Lung (tissue), 12 donors: ENCODE measurements around the gene ACAA1. TPM values are rescaled to one million over a fixed set of nuclear protein-coding genes. Genes with fewer than 3 reads are reported as not detected.
"Not testable (repeated sequence)": the region's sequence is repeated elsewhere in the genome, so short reads cannot be mapped to it uniquely, and the experiment has no call there.

Source experiments
- ATAC-seq: fragments of 200-7000 bp; cut with Tn5 transposase; one replicate; pipeline ENCODE4 v1.9.1; 2020; ENCODE audit warnings: moderate number of reproducible peaks; ENCODE audit not compliant: insufficient read depth, low FRiP score
- DNase-seq, 3 donors: peaks; one replicate each; pipeline ENCODE4 v3.0.0-alpha.2; 2013 to 2017
- H3K27ac ChIP-seq, 2 donors: one replicate each; pipeline ENCODE4 v1.5.1; 2013; ENCODE audit warnings: mild to moderate bottlenecking in 2 of 2, moderate library complexity in 2 of 2, control low read depth in 1 of 2, inconsistent platforms in 1 of 2, low read depth in 1 of 2, low read length in 1 of 2
- H3K27me3 ChIP-seq, 3 donors: one replicate each; pipeline ENCODE4 v1.5.1; 2013; ENCODE audit warnings: low read length in 2 of 3; ENCODE audit not compliant: control insufficient read depth in 3 of 3, insufficient read depth in 3 of 3
- H3K36me3 ChIP-seq, 4 donors: one replicate each; pipeline ENCODE4 v1.5.1; 2013; ENCODE audit warnings: low read length in 4 of 4, mild to moderate bottlenecking in 1 of 4, moderate library complexity in 1 of 4; ENCODE audit not compliant: control insufficient read depth in 4 of 4, insufficient read depth in 4 of 4
- H3K4me1 ChIP-seq, 5 donors: one replicate each; pipeline ENCODE4 v1.5.1; 2013; ENCODE audit warnings: low read length in 5 of 5, mild to moderate bottlenecking in 2 of 5, moderate library complexity in 1 of 5; ENCODE audit not compliant: control insufficient read depth in 5 of 5, insufficient read depth in 5 of 5
- H3K4me3 ChIP-seq: one replicate; pipeline ENCODE4 v1.5.1; 2013; ENCODE audit warnings: mild to moderate bottlenecking, control low read depth, moderate library complexity
- H3K9ac ChIP-seq, 2 donors: one replicate each; pipeline ENCODE4 v1.5.1; 2013; ENCODE audit warnings: low read length in 2 of 2, control low read depth in 1 of 2; ENCODE audit not compliant: insufficient read depth in 1 of 2
- H3K9me3 ChIP-seq, 4 donors: one replicate each; pipeline ENCODE4 v1.5.1; 2013; ENCODE audit warnings: low read length in 3 of 4, mild to moderate bottlenecking in 1 of 4, moderate library complexity in 1 of 4; ENCODE audit not compliant: control insufficient read depth in 4 of 4, insufficient read depth in 3 of 4
- CTCF ChIP-seq: IDR thresholded peaks from 2 replicates; pipeline ENCODE4 v1.5.1; 2012; ENCODE audit warnings: mild to moderate bottlenecking; ENCODE audit errors: control extremely low read depth, extremely low read depth
- WGBS, 2 donors: extraction: QIAGEN DNeasy Blood & Tissue Kit; methylation state at CpG; one replicate each; pipeline ENCODE4 v1.1.7; 2013; 5-methylcytosine and 5-hydroxymethylcytosine counted together
- polyA plus RNA-seq, 2 donors: library from polyadenylated mRNA; stranded (reverse); fragments of 200-250 nt; gene quantifications; one replicate each; pipeline ENCODE4 v1.2.1, GENCODE V29; 2013
- total RNA-seq, 2 donors: library from RNA; depleted of rRNA in 1 of 2; stranded (reverse); fragments of >200 nt in 1 of 2; gene quantifications; one replicate each; pipeline ENCODE4 v1.2.1, GENCODE V29; 2014 to 2021
- donor health status: control.
- donor health status: control.
- donor health status: Bipolar disorder and iron deficiency.
- donor health status: healthy.
- donor health status: DM: yes; HTN: yes; CAD: no.

ACAA1 gene
- total and polyA plus RNA-seq, 4 donors: 50.1 to 112 (median 89.0) TPM

- peaks cover 0 to 5% (median 3%) of the 10 kb centered on the region in 5 donors for H3K4me1 ChIP-seq
- H3K9ac ChIP-seq: no peak overlapping the region
- no peaks in the 10 kb centered on the region for H3K9me3 ChIP-seq
- DNase-seq (no peak), ATAC-seq (no peak)
- no peak overlapping the region for H3K4me3 ChIP-seq
- no peaks in the 10 kb centered on the region for H3K27me3 ChIP-seq
- WGBS, 2 donors: 90 to 93% methylated on average over 12 of the region's 12 CpGs
- no peaks in the 10 kb centered on the region for H3K36me3 ChIP-seq
- H3K27ac ChIP-seq: no peak overlapping the region
- no peak for TF ChIP-seq CTCF
Observed at GRCh38 chr3:38163117-38163840, 26.4 kb upstream of the ACAA1 start.

GRCh38 chr3:38160704-38161103 is 23.8 kb upstream of the ACAA1 start:
- 95 to 96% methylated on average over 11 of the region's 11 CpGs for WGBS, 2 donors
- not testable (repeated sequence) for H3K36me3 ChIP-seq, H3K27me3 ChIP-seq, H3K4me3 ChIP-seq, DNase-seq, H3K9me3 ChIP-seq, H3K27ac ChIP-seq, H3K9ac ChIP-seq, H3K4me1 ChIP-seq, ATAC-seq

- TF ChIP-seq CTCF: no peak
- 81 to 82% methylated on average over 5 of the region's 5 CpGs for WGBS, 2 donors
- Histone ChIP-seq H3K4me1 (peaks cover 0 to 13% (median 0%) of the 10 kb centered on the region in 5 donors), H3K36me3 (no peaks in the 10 kb centered on the region), H3K9me3 (no peaks in the 10 kb centered on the region), H3K27me3 (no peaks in the 10 kb centered on the region), H3K4me3 (no peak overlapping the region), H3K27ac (no peak overlapping the region), H3K9ac (no peak overlapping the region)
- DNase-seq (no peak), ATAC-seq (no peak)
Observed at GRCh38 chr3:38158472-38158871, 21.5 kb upstream of the ACAA1 start.

GRCh38 chr3:38157595-38157994 is 20.7 kb upstream of the ACAA1 start:
- Histone ChIP-seq H3K4me3 (no peak overlapping the region), H3K36me3 (no peaks in the 10 kb centered on the region), H3K4me1 (peaks cover 0 to 13% (median 0%) of the 10 kb centered on the region in 5 donors), H3K9me3 (no peaks in the 10 kb centered on the region), H3K27ac (no peak overlapping the region), H3K9ac (no peak overlapping the region), H3K27me3 (no peaks in the 10 kb centered on the region)
- 88 to 89% methylated on average over 3 of the region's 3 CpGs for WGBS, 2 donors
- DNase-seq: no peak
- TF ChIP-seq CTCF: no peak
- no peak for ATAC-seq
